Tibial nerve (tissue), 4 donors: ENCODE results near the gene FLT4. TPM values are rescaled to one million over a fixed set of nuclear protein-coding genes. Genes with fewer than 3 reads are reported as not detected.
A peak's percentile ranks its signal among the peaks of the same experiment; 100 is the strongest.

Experiments
- DNase-seq, 2 donors: peaks; one replicate each; pipeline ENCODE4 v3.0.0-alpha.2; 2019; ENCODE audit warnings: low spot score in 2 of 2
- H3K27ac ChIP-seq, 4 donors: fragments of 200-600 bp; sonication (generic) in 3 of 4; one replicate each; pipeline ENCODE4 v1.5.1; 2017 to 2019; ENCODE audit warnings: mild to moderate bottlenecking in 1 of 4
- H3K27me3 ChIP-seq, 2 donors: fragments of 200-600 bp; sonication (generic) in 1 of 2; one replicate each; pipeline versions ENCODE4 v1.5.1 to v1.6.0; 2017 to 2019
- H3K36me3 ChIP-seq, 3 donors: fragments of 200-600 bp; sonication (generic); one replicate each; pipeline ENCODE4 v1.5.1; 2018 to 2019
- H3K4me1 ChIP-seq, 4 donors: fragments of 200-600 bp; sonication (generic) in 3 of 4; one replicate each; pipeline ENCODE4 v1.5.1; 2017 to 2019
- H3K4me3 ChIP-seq, 4 donors: fragments of 200-600 bp; sonication (generic) in 3 of 4; one replicate each; pipeline ENCODE4 v1.5.1; 2017 to 2019; ENCODE audit warnings: mild to moderate bottlenecking in 1 of 4, moderate library complexity in 1 of 4
- H3K9me3 ChIP-seq, 4 donors: fragments of 200-600 bp; sonication (generic) in 3 of 4; one replicate each; pipeline ENCODE4 v1.5.1; 2017 to 2019
- CTCF ChIP-seq, 5 experiments: fragments of 200-600 bp in 3 of 5; fragments of 450-650 bp in 2 of 5; sonication (generic) in 3 of 5; IDR thresholded peaks; one replicate each; pipeline ENCODE4 v1.5.1; 2016 to 2019; ENCODE audit warnings: antibody characterized with exemption in 5 of 5, mild to moderate bottlenecking in 3 of 5, moderate library complexity in 2 of 5
- EP300 ChIP-seq, 2 donors: sonication (generic); formaldehyde crosslinking; IDR thresholded peaks; one replicate each; pipeline ENCODE4 v1.6.1; 2017; ENCODE audit warnings: antibody characterized with exemption in 2 of 2, mild to moderate bottlenecking in 1 of 2
- POLR2A ChIP-seq, 2 donors: fragments of 450-650 bp; IDR thresholded peaks; one replicate each; pipeline ENCODE4 v1.6.1; 2017; ENCODE audit warnings: antibody characterized with exemption in 2 of 2, mild to moderate bottlenecking in 2 of 2, moderate library complexity in 2 of 2
- WGBS, 2 donors: methylation state at CpG; one replicate each; pipeline ENCODE4 v1.1.5; 2018; 5-methylcytosine and 5-hydroxymethylcytosine counted together
- total RNA-seq, 4 donors: library from RNA; depleted of rRNA; stranded (reverse); fragments of >200 nt; gene quantifications; one replicate each; pipeline ENCODE4 v1.1.0, GENCODE V29; 2016

Gene FLT4
- total RNA-seq = 10 to 100 TPM in 2 of 4 donors, 1 to 10 TPM in 2; 4.6 to 34.2 (median 14.9) TPM

- Histone ChIP-seq H3K9me3 (no peaks in the 10 kb centered on the region), H3K36me3 (no peaks in the 10 kb centered on the region), H3K4me3 (peak within 1 kb of the TSS; percentile 1 to 51 (median 13)), H3K4me1 (peaks cover 0 to 20% (median 0%) of the 10 kb centered on the region in 4 donors), H3K27me3 (peaks cover 0 to 61% of the 10 kb centered on the region in 2 donors), H3K27ac (no peak within 1 kb of the TSS)
- DNase-seq = no peak
- TF ChIP-seq POLR2A (IDR thresholded peaks at IDR 0.05) = no peak
- TF ChIP-seq CTCF (IDR thresholded peaks at IDR 0.05) = no peak
- TF ChIP-seq EP300 (IDR thresholded peaks at IDR 0.05) = no peak
- 1 to 2% methylated on average over 39 to 43 of the region's 89 CpGs for WGBS, 2 donors
Observed at GRCh38 chr5:180649297-180650039, at the start of gene FLT4. TSS of gene FLT4 (minus strand) at chr5:180649600. CDS start at chr5:180649545, 55 bp downstream.

- Histone ChIP-seq H3K36me3 (no peaks in the 10 kb centered on the region), H3K27ac (no peak overlapping the region), H3K4me3 (no peak overlapping the region), H3K27me3 (no peaks in the 10 kb centered on the region), H3K4me1 (no peaks in the 10 kb centered on the region), H3K9me3 (peaks cover 0 to 16% (median 8%) of the 10 kb centered on the region in 4 donors)
- TF ChIP-seq EP300 (IDR thresholded peaks at IDR 0.05) (no peak), POLR2A (IDR thresholded peaks at IDR 0.05) (no peak), CTCF (IDR thresholded peaks at IDR 0.05) (no peak)
- 65 to 97% methylated on average over 1 of the region's 1 CpG for WGBS, 2 donors
- DNase-seq = no peak
Observed at GRCh38 chr5:180699042-180699441, 49.6 kb upstream of the FLT4 start.

- Histone ChIP-seq H3K27ac (no peak overlapping the region), H3K4me3 (no peak overlapping the region), H3K27me3 (peaks cover 0 to 3% of the 10 kb centered on the region in 2 donors), H3K4me1 (no peaks in the 10 kb centered on the region), H3K36me3 (no peaks in the 10 kb centered on the region), H3K9me3 (peaks cover 0 to 16% (median 8%) of the 10 kb centered on the region in 4 donors)
- DNase-seq = no peak
- WGBS, 2 donors = 88 to 96% methylated on average over 1 of the region's 1 CpG
- TF ChIP-seq POLR2A (IDR thresholded peaks at IDR 0.05) = no peak
- no peak for TF ChIP-seq EP300 (IDR thresholded peaks at IDR 0.05)
- TF ChIP-seq CTCF (IDR thresholded peaks at IDR 0.05) = no peak
Observed at GRCh38 chr5:180696116-180696515, 46.7 kb upstream of the FLT4 start.

- no peaks in the 10 kb centered on the region for H3K36me3 ChIP-seq
- DNase-seq = no peak
- TF ChIP-seq CTCF (IDR thresholded peaks at IDR 0.05) (no peak), EP300 (IDR thresholded peaks at IDR 0.05) (no peak), POLR2A (IDR thresholded peaks at IDR 0.05) (no peak)
- H3K4me1 ChIP-seq = no peaks in the 10 kb centered on the region
- 49 to 64% methylated on average over 3 of the region's 3 CpGs for WGBS, 2 donors
- no peak overlapping the region for H3K27ac ChIP-seq
- H3K27me3 ChIP-seq = peaks cover 0 to 3% of the 10 kb centered on the region in 2 donors
- peaks cover 0 to 10% (median 4%) of the 10 kb centered on the region in 4 donors for H3K9me3 ChIP-seq
- no peak overlapping the region for H3K4me3 ChIP-seq
Observed at GRCh38 chr5:180692429-180692828, 43.0 kb upstream of the FLT4 start.

GRCh38 chr5:180691046-180691445 lies 41.6 kb upstream of the FLT4 start:
- TF ChIP-seq EP300 (IDR thresholded peaks at IDR 0.05) = no peak
- TF ChIP-seq CTCF (IDR thresholded peaks at IDR 0.05) = no peak
- TF ChIP-seq POLR2A (IDR thresholded peaks at IDR 0.05) = no peak

More at GRCh38 chr5:180691046-180691445, 41.6 kb upstream of the FLT4 start:
- no peak overlapping the region for H3K27ac ChIP-seq
- no peaks in the 10 kb centered on the region for H3K36me3 ChIP-seq
- WGBS, 2 donors = 85% methylated on average over 6 of the region's 6 CpGs
- H3K27me3 ChIP-seq = peaks cover 0 to 3% of the 10 kb centered on the region in 2 donors
- H3K4me3 ChIP-seq = no peak overlapping the region
- no peak for DNase-seq
- peaks cover 0 to 5% (median 2%) of the 10 kb centered on the region in 4 donors for H3K9me3 ChIP-seq
- H3K4me1 ChIP-seq = no peaks in the 10 kb centered on the region
